ENCODE measurements around the gene MSH6.
"Not testable (repeated sequence)": the region's sequence is repeated elsewhere in the genome, so short reads cannot be mapped to it uniquely, and the experiment has no call there.

MSH6 gene

DNA sequence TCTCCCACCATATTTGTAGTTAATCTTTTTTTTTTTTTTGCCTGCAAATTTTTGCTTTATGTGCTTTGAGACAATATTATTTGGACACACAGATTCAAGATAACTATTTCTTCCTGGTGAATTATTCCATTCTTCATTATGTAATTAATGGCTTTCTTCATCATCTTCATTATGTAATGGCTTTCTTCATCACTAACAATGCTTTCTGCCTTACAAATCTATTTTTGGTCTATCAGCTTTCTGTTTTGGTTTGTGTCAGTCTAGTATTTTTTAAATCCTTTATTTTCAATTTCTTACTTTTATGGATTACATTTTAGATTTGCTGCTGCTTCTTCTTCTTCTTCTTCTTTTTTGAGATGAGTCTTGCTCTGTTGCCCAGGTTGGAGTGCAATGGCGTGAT is 60.5 kb downstream of the MSH6 start:
- TF ChIP-seq CTCF (IDR thresholded peaks at IDR 0.05) = no peak
- Histone ChIP-seq H3K9me3 (no peaks in the 10 kb centered on the region), H3K4me1 (ENCODE audit: control insufficient read depth in 1 of 2, insufficient read depth in 1 of 2, low read depth in 1 of 2, low read length in 1 of 2) (peaks cover 4 to 8% of the 10 kb centered on the region in 2 experiments), H3K36me3 (peaks cover 11% of the 10 kb centered on the region), H3K27ac (peak overlapping the region; percentile 26), H3K4me3 (ENCODE audit: low read depth in 1 of 2, low read length in 1 of 2) (no peak overlapping the region), H3K27me3 (no peaks in the 10 kb centered on the region)

DNA sequence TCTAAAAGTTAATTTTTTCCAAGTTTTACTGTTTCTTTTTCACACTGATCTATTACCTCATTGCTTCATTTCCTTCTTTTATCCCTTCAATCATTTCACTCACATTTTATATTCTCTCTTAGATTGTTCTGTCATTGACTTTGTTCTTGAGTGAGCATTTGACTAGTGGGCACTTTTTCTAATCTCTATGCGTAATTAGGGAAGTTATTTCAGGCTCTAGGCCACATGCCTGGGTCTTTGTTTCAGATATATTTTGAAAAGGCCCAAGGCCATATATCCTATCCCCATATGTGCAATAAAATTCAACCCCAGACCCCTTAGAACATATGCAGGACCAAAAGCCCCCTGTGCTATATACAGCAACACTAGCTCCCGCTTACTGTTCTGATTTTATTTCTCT is 61.2 kb downstream of the MSH6 start:
- peaks cover 4 to 8% of the 10 kb centered on the region in 2 experiments for H3K4me1 ChIP-seq (ENCODE audit: control insufficient read depth in 1 of 2, insufficient read depth in 1 of 2, low read depth in 1 of 2, low read length in 1 of 2)
- H3K27me3 ChIP-seq = no peaks in the 10 kb centered on the region
- no peak overlapping the region for H3K27ac ChIP-seq
- peaks cover 4% of the 10 kb centered on the region for H3K36me3 ChIP-seq
- H3K9me3 ChIP-seq = no peaks in the 10 kb centered on the region
- TF ChIP-seq CTCF (IDR thresholded peaks at IDR 0.05) = no peak
- H3K4me3 ChIP-seq (ENCODE audit: low read depth in 1 of 2, low read length in 1 of 2) = no peak overlapping the region

- Histone ChIP-seq H3K9me3 (no peaks in the 10 kb centered on the region), H3K4me3 (ENCODE audit: low read depth in 1 of 2, low read length in 1 of 2) (no peak overlapping the region), H3K27ac (peak overlapping the region; percentile 30), H3K27me3 (no peaks in the 10 kb centered on the region), H3K4me1 (ENCODE audit: control insufficient read depth in 1 of 2, insufficient read depth in 1 of 2, low read depth in 1 of 2, low read length in 1 of 2) (no peaks in the 10 kb centered on the region), H3K36me3 (no peaks in the 10 kb centered on the region)
- no peak for TF ChIP-seq CTCF (IDR thresholded peaks at IDR 0.05)
These were observed 66.4 kb downstream of the MSH6 start for GRCh38 chr2:47849368-47849767.

DNA sequence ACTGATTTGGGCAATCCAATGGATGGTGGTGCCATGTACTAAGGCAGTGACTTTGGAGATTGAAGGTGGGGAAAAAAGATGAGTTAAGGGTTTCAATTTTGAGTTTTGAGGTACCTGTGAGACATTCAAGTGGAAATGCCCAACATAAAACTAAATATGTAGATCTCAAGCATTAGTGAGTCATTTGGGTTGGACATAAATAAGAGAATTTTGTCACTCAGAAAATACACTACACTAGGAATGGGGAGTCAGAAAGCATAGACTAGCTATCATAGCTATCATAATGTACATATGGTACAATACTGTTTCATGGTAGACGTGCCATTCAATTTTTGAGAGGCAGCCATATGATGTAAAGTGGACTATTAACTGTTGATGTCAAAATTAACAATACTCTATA is 67.3 kb downstream of the MSH6 start:
- no peak for TF ChIP-seq CTCF (IDR thresholded peaks at IDR 0.05)
- Histone ChIP-seq H3K4me3 (ENCODE audit: low read depth in 1 of 2, low read length in 1 of 2) (no peak overlapping the region), H3K4me1 (ENCODE audit: control insufficient read depth in 1 of 2, insufficient read depth in 1 of 2, low read depth in 1 of 2, low read length in 1 of 2) (no peaks in the 10 kb centered on the region)

GRCh38 chr2:47853067-47853777 is 70.3 kb downstream of the MSH6 start:
- H3K27ac ChIP-seq; H3K9me3 ChIP-seq; H3K36me3 ChIP-seq; H3K4me3 ChIP-seq (ENCODE audit: low read depth in 1 of 2, low read length in 1 of 2); H3K27me3 ChIP-seq: not testable (repeated sequence)
- H3K4me1 ChIP-seq (ENCODE audit: control insufficient read depth in 1 of 2, insufficient read depth in 1 of 2, low read depth in 1 of 2, low read length in 1 of 2) = peaks cover 14% of the 10 kb centered on the region in 2 experiments

More for the DNA sequence above, 67.3 kb downstream of the MSH6 start:
- H3K27me3 ChIP-seq = no peaks in the 10 kb centered on the region
- no peak overlapping the region for H3K27ac ChIP-seq
- no peaks in the 10 kb centered on the region for H3K36me3 ChIP-seq
- H3K9me3 ChIP-seq = no peaks in the 10 kb centered on the region
